RWPE1 (cell line): ENCODE results near the gene LSS.
"Not testable (repeated sequence)": the region's sequence is repeated elsewhere in the genome, so short reads cannot be mapped to it uniquely, and the experiment has no call there.

ENCODE experiments used
- CTCF ChIA-PET: fragments of 350-600 bp; sonication (Branson Sonifier 250); formaldehyde crosslinking; extraction: SDS; loops from one replicate; lab custom pipeline; 2021; lab: Yijun Ruan, JAX
- POLR2A ChIA-PET: fragments of 400-600 bp; formaldehyde crosslinking; extraction: SDS; loops from one replicate; lab custom pipeline; 2020; ENCODE audit warnings: antibody characterized with exemption; ENCODE audit not compliant: low non-redundant PET; lab: Yijun Ruan, JAX
- DNase-seq: peaks from one replicate; pipeline ENCODE4 v3.0.0; 2012; ENCODE audit warnings: low spot score
- H3K27ac ChIP-seq: fragments of 450-650 bp; 2 replicates; pipeline ENCODE4 v1.5.1; 2017
- CTCF ChIP-seq: fragments of 450-650 bp; conservative IDR thresholded peaks from 2 replicates; pipeline ENCODE4 v1.5.1; 2017; ENCODE audit warnings: low read depth, mild to moderate bottlenecking

LSS gene

GRCh38 chr21:46226920-46227599 lies 1.5 kb downstream of the LSS start:
- H3K27ac ChIP-seq, result peak overlapping the region; percentile 80
- TF ChIP-seq CTCF, result no peak
- CTCF ChIA-PET, result interaction anchor here (0.5 to 1.1 kb wide), 4 partner anchors 32 to 253 kb away, joined by 3 to 4 read pairs (median 4); no protein-coding TSS in a partner anchor
- DNase-seq, result peak; percentile 48
- POLR2A ChIA-PET, result no interaction called here

DNA sequence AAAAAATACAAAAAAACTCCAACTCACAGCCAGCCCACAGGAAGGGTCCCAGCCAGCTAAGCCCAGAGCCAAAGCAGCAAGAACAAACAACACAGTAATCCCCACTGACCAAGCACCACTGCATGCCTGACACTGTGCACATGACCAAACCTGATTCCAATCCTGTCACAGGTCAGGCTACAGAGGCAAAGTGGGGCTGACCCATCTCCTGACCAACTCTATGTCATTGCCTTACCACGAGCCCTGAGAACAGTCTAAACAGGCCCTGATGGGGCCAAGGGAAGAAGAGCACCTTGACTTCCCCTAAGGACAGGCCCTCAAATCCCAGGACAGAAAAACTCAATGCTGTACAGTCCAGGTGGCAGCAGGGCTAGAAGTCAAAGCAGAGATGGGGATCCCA lies 2.4 kb downstream of the LSS start:
- CTCF ChIA-PET, result interaction anchor here (0.6 kb wide), 1 partner anchor 74 kb away, joined by 5 read pairs; no protein-coding TSS in a partner anchor

GRCh38 chr21:46223661-46224060 lies 4.9 kb downstream of the LSS start:
- CTCF ChIA-PET, POLR2A ChIA-PET, DNase-seq: not testable (repeated sequence)
- H3K27ac ChIP-seq, result peak overlapping the region; percentile 68

More for the DNA sequence above, 2.4 kb downstream of the LSS start:
- POLR2A ChIA-PET, result no interaction called here
- TF ChIP-seq CTCF, result no peak
- peak overlapping the region; percentile 68 for H3K27ac ChIP-seq
- DNase-seq, result no peak

DNA sequence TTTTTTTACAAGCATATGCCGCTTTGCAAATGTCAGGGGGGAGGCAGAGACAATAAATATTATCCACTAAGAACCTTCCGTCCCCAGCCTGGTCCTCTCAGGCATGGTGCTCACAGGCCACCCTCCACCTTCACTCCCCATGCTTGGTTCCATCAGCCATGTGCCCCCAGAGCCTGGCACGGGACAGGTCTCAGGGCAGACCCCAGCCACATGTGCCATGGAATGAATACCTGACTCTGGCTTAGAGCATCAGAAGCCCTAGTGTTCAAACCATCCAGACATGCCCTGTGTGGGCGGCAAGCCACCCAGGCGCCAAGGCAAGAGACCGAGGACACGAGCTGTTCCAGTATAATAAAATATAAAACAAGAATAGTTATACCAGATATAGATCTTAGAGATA lies 5.4 kb downstream of the LSS start:
- ChIA-PET POLR2A (no interaction called here), CTCF (no interaction called here)
- DNase-seq, result no peak
- TF ChIP-seq CTCF, result no peak
- peak overlapping the region; percentile 11 for H3K27ac ChIP-seq

- CTCF ChIA-PET, result no interaction called here
- peak overlapping the region; percentile 11 for H3K27ac ChIP-seq
- no peak for DNase-seq
- TF ChIP-seq CTCF, result no peak
- POLR2A ChIA-PET, result no interaction called here
Measured at GRCh38 chr21:46222436-46223116, 6.0 kb downstream of the LSS start.

DNA sequence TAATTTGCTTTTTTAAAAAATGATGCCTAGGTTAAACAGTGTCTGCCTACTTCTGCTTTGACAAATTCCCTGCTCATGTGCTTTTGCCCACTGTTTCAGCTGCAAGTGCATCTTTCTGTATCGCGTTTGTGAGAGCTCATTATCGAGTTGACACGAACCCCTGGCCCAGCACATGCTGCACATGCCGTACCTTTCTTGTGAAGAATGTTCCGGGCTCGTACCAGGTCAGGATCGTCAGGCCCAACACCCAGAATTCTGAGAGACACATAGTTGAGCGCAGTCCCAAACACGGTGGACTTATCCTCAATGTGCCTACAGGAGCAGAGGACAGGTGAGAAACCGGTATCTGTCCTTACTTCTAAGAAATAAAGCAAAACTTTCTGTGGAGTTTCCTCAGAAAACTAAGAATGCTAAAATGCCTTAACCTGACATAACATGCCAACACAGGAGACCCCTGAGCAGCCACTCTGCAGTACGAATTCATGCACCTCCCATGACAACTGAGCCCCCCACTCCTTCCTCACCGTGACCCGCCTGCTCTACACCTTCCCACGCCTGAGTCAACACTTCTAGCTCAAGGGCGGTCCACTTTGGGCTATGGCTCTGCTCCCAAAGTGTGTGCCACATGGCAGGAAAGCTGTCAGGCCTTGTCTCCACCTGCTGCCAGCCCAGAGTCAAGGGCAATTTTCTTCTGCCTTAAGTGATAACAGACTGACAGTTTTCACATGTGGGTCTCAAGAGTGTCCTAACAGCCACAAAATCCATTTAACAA lies 6.7 kb downstream of the LSS start:
- ChIA-PET POLR2A (no interaction called here), CTCF (no interaction called here)
- TF ChIP-seq CTCF, result no peak

More for the DNA sequence above, 6.7 kb downstream of the LSS start:
- DNase-seq, result no peak
- H3K27ac ChIP-seq, result peak overlapping the region; percentile 11
